ENCODE results near the gene ROBO1. TPM values are rescaled to one million over a fixed set of nuclear protein-coding genes. Genes with fewer than 3 reads are reported as not detected.

The ROBO1 gene
- total RNA-seq, 1 donor from 2014 or later, result 73.8 TPM

DNA sequence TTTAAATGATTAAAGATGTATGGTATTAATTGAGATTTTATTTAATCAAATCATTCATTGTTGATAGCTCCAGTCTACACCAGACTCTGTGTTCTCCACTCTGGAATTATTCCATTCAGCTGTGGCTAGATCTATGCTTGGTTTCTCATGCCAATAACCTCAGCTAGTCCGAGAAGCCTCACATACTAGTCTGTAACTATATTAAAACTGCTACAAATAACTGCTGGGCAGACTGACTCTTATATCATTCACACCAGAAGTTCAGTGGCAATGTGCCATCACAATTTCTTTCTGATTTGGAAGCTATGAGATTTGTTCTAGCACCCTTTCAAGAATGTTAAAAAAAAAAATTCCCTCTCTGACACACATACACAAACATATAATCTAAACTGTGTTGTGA, 947.3 kb downstream of the ROBO1 start:
- H3K36me3 Mint-ChIP-seq (ENCODE audit: unreplicated experiment), result peaks cover 3% of the 10 kb centered on the region
- no peak for DNase-seq (ENCODE audit: extremely low spot score, unreplicated experiment)
- peaks cover 14% of the 10 kb centered on the region for H3K4me1 Mint-ChIP-seq (ENCODE audit: unreplicated experiment)
- no peak overlapping the region for H3K4me3 Mint-ChIP-seq (ENCODE audit: unreplicated experiment)
- TF ChIP-seq CTCF (IDR thresholded peaks at IDR 0.05), result no peak
- no peak overlapping the region for H3K27ac Mint-ChIP-seq (ENCODE audit: unreplicated experiment)
- peaks cover 10% of the 10 kb centered on the region for H3K9me3 Mint-ChIP-seq (ENCODE audit: unreplicated experiment)
- no peaks in the 10 kb centered on the region for H3K27me3 Mint-ChIP-seq (ENCODE audit: unreplicated experiment)

- H3K27ac Mint-ChIP-seq (ENCODE audit: unreplicated experiment), result no peak overlapping the region
- no peak overlapping the region for H3K4me3 Mint-ChIP-seq (ENCODE audit: unreplicated experiment)
- H3K36me3 Mint-ChIP-seq (ENCODE audit: unreplicated experiment), result peaks cover 3% of the 10 kb centered on the region
- TF ChIP-seq CTCF (IDR thresholded peaks at IDR 0.05), result no peak
- peaks cover 5% of the 10 kb centered on the region for H3K4me1 Mint-ChIP-seq (ENCODE audit: unreplicated experiment)
- DNase-seq (ENCODE audit: extremely low spot score, unreplicated experiment), result no peak
- H3K9me3 Mint-ChIP-seq (ENCODE audit: unreplicated experiment), result peaks cover 10% of the 10 kb centered on the region
- no peaks in the 10 kb centered on the region for H3K27me3 Mint-ChIP-seq (ENCODE audit: unreplicated experiment)
Observed at GRCh38 chr3:78818161-78818985, 949.4 kb downstream of the ROBO1 start.

DNA sequence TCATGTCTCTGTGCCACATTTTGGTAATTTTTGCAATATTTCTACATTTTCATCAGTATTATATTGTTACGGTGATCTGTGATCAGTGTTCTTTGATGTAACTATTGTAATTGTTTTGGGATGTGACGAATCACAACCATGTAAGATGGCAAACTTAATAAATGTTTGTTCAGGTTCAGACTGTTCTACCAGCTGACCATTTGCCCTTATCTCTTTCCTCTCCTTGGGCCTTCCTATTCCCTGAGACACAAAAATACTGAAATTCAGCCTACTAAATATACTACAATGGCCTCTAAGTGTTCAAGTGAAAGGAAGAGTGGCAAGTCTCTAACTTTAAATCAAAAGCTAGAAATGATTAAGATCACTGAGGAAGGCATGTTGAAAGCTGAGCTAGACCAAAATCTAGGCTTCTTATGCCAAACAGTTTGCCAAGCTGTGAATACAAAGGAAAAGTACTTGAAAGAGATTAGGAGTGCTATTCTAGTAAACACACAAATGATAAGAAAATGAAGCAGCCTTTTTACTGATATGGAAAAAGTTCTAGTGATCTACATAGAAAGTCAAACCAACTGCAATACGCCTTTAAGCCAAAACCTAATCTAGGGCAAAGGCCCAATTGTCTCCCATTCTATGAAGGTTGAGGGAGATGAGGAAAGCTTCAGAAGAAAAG, 952.8 kb downstream of the ROBO1 start:
- peaks cover 2% of the 10 kb centered on the region for H3K4me1 Mint-ChIP-seq (ENCODE audit: unreplicated experiment)
- no peak overlapping the region for H3K27ac Mint-ChIP-seq (ENCODE audit: unreplicated experiment)
- peaks cover 10% of the 10 kb centered on the region for H3K9me3 Mint-ChIP-seq (ENCODE audit: unreplicated experiment)
- no peak overlapping the region for H3K4me3 Mint-ChIP-seq (ENCODE audit: unreplicated experiment)
- no peak for DNase-seq (ENCODE audit: extremely low spot score, unreplicated experiment)
- no peak for TF ChIP-seq CTCF (IDR thresholded peaks at IDR 0.05)
- peaks cover 3% of the 10 kb centered on the region for H3K36me3 Mint-ChIP-seq (ENCODE audit: unreplicated experiment)
- no peaks in the 10 kb centered on the region for H3K27me3 Mint-ChIP-seq (ENCODE audit: unreplicated experiment)

DNA sequence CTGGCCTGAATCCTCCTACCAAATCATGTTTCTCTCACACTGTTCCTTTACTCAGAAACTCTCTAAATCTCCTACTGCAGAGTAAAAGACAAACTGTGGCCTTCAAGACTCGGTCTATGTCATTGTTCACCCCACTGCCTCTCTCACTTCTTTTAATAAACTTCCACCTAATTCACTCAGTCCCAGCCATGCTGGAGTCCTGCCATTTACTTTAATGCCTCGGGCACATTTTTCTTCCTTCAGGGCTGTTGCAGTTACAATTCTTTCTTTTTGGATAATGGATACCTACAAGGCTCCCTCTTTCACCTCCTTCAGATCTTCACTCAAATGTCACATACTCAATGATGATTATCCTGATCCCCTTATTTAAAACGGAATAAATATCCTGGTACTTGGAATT, 955.6 kb downstream of the ROBO1 start:
- Mint-ChIP-seq H3K36me3 (ENCODE audit: unreplicated experiment) (no peaks in the 10 kb centered on the region), H3K4me1 (ENCODE audit: unreplicated experiment) (peaks cover 2% of the 10 kb centered on the region), H3K27me3 (ENCODE audit: unreplicated experiment) (no peaks in the 10 kb centered on the region), H3K9me3 (ENCODE audit: unreplicated experiment) (no peaks in the 10 kb centered on the region), H3K4me3 (ENCODE audit: unreplicated experiment) (no peak overlapping the region), H3K27ac (ENCODE audit: unreplicated experiment) (no peak overlapping the region)
- TF ChIP-seq CTCF (IDR thresholded peaks at IDR 0.05), result no peak
- DNase-seq (ENCODE audit: extremely low spot score, unreplicated experiment), result no peak

- no peak for DNase-seq (ENCODE audit: extremely low spot score, unreplicated experiment)
- Mint-ChIP-seq H3K9me3 (ENCODE audit: unreplicated experiment) (no peaks in the 10 kb centered on the region), H3K27me3 (ENCODE audit: unreplicated experiment) (no peaks in the 10 kb centered on the region), H3K4me3 (ENCODE audit: unreplicated experiment) (no peak overlapping the region), H3K36me3 (ENCODE audit: unreplicated experiment) (no peaks in the 10 kb centered on the region), H3K4me1 (ENCODE audit: unreplicated experiment) (peaks cover 4% of the 10 kb centered on the region), H3K27ac (ENCODE audit: unreplicated experiment) (no peak overlapping the region)
- no peak for TF ChIP-seq CTCF (IDR thresholded peaks at IDR 0.05)
Observed at GRCh38 chr3:78809966-78810365, 957.8 kb downstream of the ROBO1 start.

Data from osteocyte (in vitro differentiated cells).